Trophoblast cell (in vitro differentiated cells and primary cell): Measurements from ENCODE around the gene INPP4A.
A peak's percentile ranks its signal among the peaks of the same experiment; 100 is the strongest.

ENCODE experiments used
- DNase-seq, 2 donors: peaks; one replicate each; pipeline ENCODE4 v3.0.0-alpha.2; 2016
- H2AFZ ChIP-seq: 2 replicates; pipeline ENCODE4 v1.6.1; 2013; ENCODE audit warnings: low read length, moderate library complexity, mild to moderate bottlenecking; ENCODE audit not compliant: insufficient read depth, poor library complexity
- H2AK5ac ChIP-seq: 2 replicates; pipeline ENCODE4 v1.6.1; 2013; ENCODE audit warnings: mild to moderate bottlenecking, low read length
- H2BK120ac ChIP-seq: 2 replicates; pipeline ENCODE4 v1.6.1; 2013; ENCODE audit warnings: low read length, mild to moderate bottlenecking, moderate library complexity; ENCODE audit not compliant: insufficient read depth, poor library complexity
- H2BK12ac ChIP-seq: 2 replicates; pipeline ENCODE4 v1.6.1; 2013; ENCODE audit warnings: mild to moderate bottlenecking, low read length, moderate library complexity
- H2BK5ac ChIP-seq: 2 replicates; pipeline ENCODE4 v1.6.1; 2013; ENCODE audit warnings: low read length, low read depth, moderate library complexity, mild to moderate bottlenecking; ENCODE audit not compliant: poor library complexity
- H3K14ac ChIP-seq: 2 replicates; pipeline ENCODE4 v1.6.1; 2013; ENCODE audit warnings: mild to moderate bottlenecking, low read length
- H3K18ac ChIP-seq: 2 replicates; pipeline ENCODE4 v1.6.1; 2013; ENCODE audit warnings: mild to moderate bottlenecking, low read length
- H3K23ac ChIP-seq: 2 replicates; pipeline ENCODE4 v1.6.1; 2013; ENCODE audit warnings: low read length
- H3K27ac ChIP-seq: 2 replicates; pipeline ENCODE4 v1.5.1; 2013; ENCODE audit warnings: low read depth, mild to moderate bottlenecking, inconsistent platforms, low read length, moderate library complexity
- H3K27me3 ChIP-seq: 2 replicates; pipeline ENCODE4 v1.6.1; 2013; ENCODE audit warnings: inconsistent platforms, mild to moderate bottlenecking, low read length, moderate library complexity; ENCODE audit not compliant: insufficient read depth
- H3K36me3 ChIP-seq, 2 experiments: 1 replicate in 1 of 2; 2 replicates in 1 of 2; pipeline ENCODE4 v1.6.1; 2013; ENCODE audit warnings: low read length in 2 of 2, mild to moderate bottlenecking in 2 of 2, moderate library complexity in 1 of 2; ENCODE audit not compliant: insufficient read depth in 2 of 2, control insufficient read depth in 1 of 2
- H3K4ac ChIP-seq: 2 replicates; pipeline ENCODE4 v1.6.1; 2013; ENCODE audit warnings: low read depth, mild to moderate bottlenecking, low read length, moderate library complexity
- H3K4me1 ChIP-seq, 2 experiments: 1 replicate in 1 of 2; 2 replicates in 1 of 2; pipeline ENCODE4 v1.6.1; 2013; ENCODE audit warnings: low read length in 2 of 2, mild to moderate bottlenecking in 2 of 2, moderate library complexity in 1 of 2; ENCODE audit not compliant: insufficient read depth in 2 of 2, control insufficient read depth in 1 of 2
- H3K4me2 ChIP-seq: 2 replicates; pipeline ENCODE4 v1.6.1; 2013; ENCODE audit warnings: inconsistent platforms, mild to moderate bottlenecking, low read length, moderate library complexity
- H3K4me3 ChIP-seq: 2 replicates; pipeline ENCODE4 v1.5.1; 2013; ENCODE audit warnings: mild to moderate bottlenecking, low read depth, low read length, inconsistent platforms
- H3K79me1 ChIP-seq: one replicate; pipeline ENCODE4 v1.6.1; 2013; ENCODE audit warnings: low read length
- H3K79me2 ChIP-seq: 2 replicates; pipeline ENCODE4 v1.6.1; 2013; ENCODE audit warnings: low read length, mild to moderate bottlenecking; ENCODE audit not compliant: control insufficient read depth, insufficient read depth, poor library complexity
- H3K9ac ChIP-seq: 2 replicates; pipeline ENCODE4 v1.6.1; 2013; ENCODE audit warnings: mild to moderate bottlenecking, low read length
- H3K9me3 ChIP-seq: 2 replicates; pipeline ENCODE4 v1.6.1; 2013; ENCODE audit warnings: low read depth, mild to moderate bottlenecking, control low read depth, inconsistent platforms, low read length; ENCODE audit not compliant: insufficient read depth
- H4K12ac ChIP-seq: 2 replicates; pipeline ENCODE4 v1.6.1; 2013; ENCODE audit warnings: low read depth, mild to moderate bottlenecking, low read length, moderate library complexity
- H4K8ac ChIP-seq: 2 replicates; pipeline ENCODE4 v1.6.1; 2013; ENCODE audit warnings: low read depth, mild to moderate bottlenecking, low read length, moderate library complexity
- H4K91ac ChIP-seq: one replicate; pipeline ENCODE4 v1.6.1; 2013; ENCODE audit warnings: low read depth, mild to moderate bottlenecking, low read length, moderate library complexity
- WGBS: extraction: QIAGEN DNeasy Blood & Tissue Kit; methylation state at CpG from one replicate; pipeline ENCODE4 v1.1.7; 2013; ENCODE audit warnings: missing lambda C conversion rate; ENCODE audit not compliant: insufficient read length, insufficient coverage; ENCODE audit errors: extremely low coverage; 5-methylcytosine and 5-hydroxymethylcytosine counted together

INPP4A gene

GRCh38 chr2:98604547-98604946 is 159.9 kb downstream of the INPP4A start:
- no peak overlapping the region for H3K9ac ChIP-seq
- H3K79me2 ChIP-seq: peaks cover 15% of the 10 kb centered on the region
- H4K91ac ChIP-seq: no peak overlapping the region
- no peak overlapping the region for H3K27ac ChIP-seq
- no peak overlapping the region for H2BK5ac ChIP-seq
- WGBS: no CpG with 5 or more reads among the region's 2 CpGs
- DNase-seq: no peak
- H2AK5ac ChIP-seq: no peak overlapping the region
- no peak overlapping the region for H4K8ac ChIP-seq
- H2BK120ac ChIP-seq: no peak overlapping the region
- H3K4me1 ChIP-seq: peaks cover 5 to 6% of the 10 kb centered on the region in 2 experiments
- H3K4me2 ChIP-seq: no peak overlapping the region
- no peak overlapping the region for H3K23ac ChIP-seq
- peaks cover 13% of the 10 kb centered on the region for H3K79me1 ChIP-seq
- no peaks in the 10 kb centered on the region for H3K27me3 ChIP-seq
- no peak overlapping the region for H3K4ac ChIP-seq
- no peak overlapping the region for H3K18ac ChIP-seq
- H2AFZ ChIP-seq: no peak overlapping the region
- H3K14ac ChIP-seq: no peak overlapping the region
- H4K12ac ChIP-seq: no peak overlapping the region
- H3K9me3 ChIP-seq: no peaks in the 10 kb centered on the region
- peaks cover 9 to 12% of the 10 kb centered on the region in 2 experiments for H3K36me3 ChIP-seq
- H2BK12ac ChIP-seq: no peak overlapping the region
- no peak overlapping the region for H3K4me3 ChIP-seq

DNA sequence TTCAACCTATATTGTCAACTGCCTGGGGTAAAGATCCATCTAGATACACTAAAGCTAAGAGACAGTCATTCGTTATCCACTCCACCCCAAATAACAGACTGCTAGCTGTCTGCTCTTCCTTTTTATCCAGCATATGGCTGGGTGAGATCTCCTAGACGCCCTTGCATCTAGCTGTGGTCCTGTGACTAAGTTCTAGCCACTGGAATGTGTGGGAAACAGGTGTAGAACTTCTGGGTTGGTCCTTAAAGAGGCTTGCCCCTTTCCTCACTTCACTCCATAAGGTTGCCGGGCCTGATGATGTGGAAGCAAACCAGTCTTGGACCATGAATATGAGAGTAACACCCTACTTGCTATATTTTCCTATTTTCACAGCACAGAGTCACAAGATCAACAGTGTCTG is 160.4 kb downstream of the INPP4A start:
- H4K8ac ChIP-seq: no peak overlapping the region
- no peak overlapping the region for H3K27ac ChIP-seq
- H4K91ac ChIP-seq: no peak overlapping the region
- no peak overlapping the region for H4K12ac ChIP-seq
- H3K79me1 ChIP-seq: peaks cover 13% of the 10 kb centered on the region
- DNase-seq: no peak
- no peaks in the 10 kb centered on the region for H3K27me3 ChIP-seq
- H2AFZ ChIP-seq: no peak overlapping the region
- no peak overlapping the region for H3K4me2 ChIP-seq
- no peak overlapping the region for H2BK5ac ChIP-seq
- no CpG with 5 or more reads among the region's 3 CpGs for WGBS
- H3K79me2 ChIP-seq: peaks cover 15% of the 10 kb centered on the region
- H3K4me1 ChIP-seq: peaks cover 7 to 9% of the 10 kb centered on the region in 2 experiments
- no peak overlapping the region for H2BK120ac ChIP-seq
- H3K18ac ChIP-seq: no peak overlapping the region
- H2AK5ac ChIP-seq: no peak overlapping the region
- no peak overlapping the region for H3K4ac ChIP-seq
- H3K9ac ChIP-seq: peak overlapping the region; percentile 50
- peaks cover 5 to 8% of the 10 kb centered on the region in 2 experiments for H3K36me3 ChIP-seq
- no peak overlapping the region for H2BK12ac ChIP-seq
- no peak overlapping the region for H3K14ac ChIP-seq
- H3K9me3 ChIP-seq: no peaks in the 10 kb centered on the region
- no peak overlapping the region for H3K4me3 ChIP-seq
- no peak overlapping the region for H3K23ac ChIP-seq

GRCh38 chr2:98606431-98606830 is 161.8 kb downstream of the INPP4A start:
- no peak overlapping the region for H2BK5ac ChIP-seq
- H3K27ac ChIP-seq: no peak overlapping the region
- no peak overlapping the region for H3K4me2 ChIP-seq
- H3K9ac ChIP-seq: no peak overlapping the region
- no peak overlapping the region for H3K4ac ChIP-seq
- no peak overlapping the region for H3K18ac ChIP-seq
- peaks cover 15% of the 10 kb centered on the region for H3K79me2 ChIP-seq
- peaks cover 7 to 8% of the 10 kb centered on the region in 2 experiments for H3K36me3 ChIP-seq
- H3K9me3 ChIP-seq: no peaks in the 10 kb centered on the region
- no peak overlapping the region for H3K4me3 ChIP-seq
- H2BK12ac ChIP-seq: no peak overlapping the region
- no peak overlapping the region for H3K14ac ChIP-seq
- H4K8ac ChIP-seq: no peak overlapping the region
- WGBS: no CpG with 5 or more reads among the region's 7 CpGs
- H4K91ac ChIP-seq: no peak overlapping the region
- no peak overlapping the region for H3K23ac ChIP-seq
- no peak overlapping the region for H2AFZ ChIP-seq
- H2AK5ac ChIP-seq: no peak overlapping the region
- peaks cover 7 to 9% of the 10 kb centered on the region in 2 experiments for H3K4me1 ChIP-seq
- H4K12ac ChIP-seq: no peak overlapping the region
- no peak for DNase-seq
- no peak overlapping the region for H2BK120ac ChIP-seq
- no peaks in the 10 kb centered on the region for H3K27me3 ChIP-seq
- H3K79me1 ChIP-seq: peaks cover 13% of the 10 kb centered on the region

- no peak overlapping the region for H2BK120ac ChIP-seq
- no peak overlapping the region for H3K27ac ChIP-seq
- H2BK12ac ChIP-seq: no peak overlapping the region
- H3K79me2 ChIP-seq: peaks cover 15% of the 10 kb centered on the region
- no peak overlapping the region for H3K18ac ChIP-seq
- no peak overlapping the region for H2AFZ ChIP-seq
- H4K91ac ChIP-seq: no peak overlapping the region
- H3K4me3 ChIP-seq: no peak overlapping the region
- no peak overlapping the region for H3K9ac ChIP-seq
- H3K4me1 ChIP-seq: peaks cover 7 to 9% of the 10 kb centered on the region in 2 experiments
- H3K27me3 ChIP-seq: no peaks in the 10 kb centered on the region
- H2BK5ac ChIP-seq: no peak overlapping the region
- H3K14ac ChIP-seq: no peak overlapping the region
- H3K79me1 ChIP-seq: peaks cover 13% of the 10 kb centered on the region
- no peak overlapping the region for H3K4ac ChIP-seq
- no peaks in the 10 kb centered on the region for H3K9me3 ChIP-seq
- no peak overlapping the region for H4K8ac ChIP-seq
- H2AK5ac ChIP-seq: no peak overlapping the region
- H3K23ac ChIP-seq: no peak overlapping the region
- H4K12ac ChIP-seq: no peak overlapping the region
- peaks cover 9 to 10% of the 10 kb centered on the region in 2 experiments for H3K36me3 ChIP-seq
- DNase-seq: no peak
- H3K4me2 ChIP-seq: peak overlapping the region; percentile 79
- WGBS: no CpG with 5 or more reads among the region's 6 CpGs
These were observed 162.4 kb downstream of the INPP4A start for GRCh38 chr2:98607104-98607503.
